Hepatocyte (in vitro differentiated cells): ENCODE measurements around the gene ISY1. TPM values are rescaled to one million over a fixed set of nuclear protein-coding genes. Genes with fewer than 3 reads are reported as not detected.
"Not testable (repeated sequence)": the region's sequence is repeated elsewhere in the genome, so short reads cannot be mapped to it uniquely, and the experiment has no call there.

Source experiments
- DNase-seq: peaks from one replicate; pipeline ENCODE4 v3.0.0-alpha.2; 2016; ENCODE audit warnings: low spot score
- H2AFZ ChIP-seq: fragments of 200-600 bp; sonication (generic); 2 replicates; pipeline ENCODE4 v1.6.0; 2016; ENCODE audit warnings: antibody characterized with exemption, mild to moderate bottlenecking
- H3K27ac ChIP-seq: fragments of 200-600 bp; sonication (generic); 2 replicates; pipeline ENCODE4 v1.5.1; 2016; ENCODE audit warnings: mild to moderate bottlenecking
- H3K27me3 ChIP-seq: fragments of 200-600 bp; sonication (generic); 2 replicates; pipeline ENCODE4 v1.6.1; 2016
- H3K36me3 ChIP-seq: fragments of 200-600 bp; sonication (generic); replicated peaks from 2 replicates; pipeline ENCODE4 v1.5.1; 2016; ENCODE audit warnings: low read depth; ENCODE audit not compliant: insufficient read depth
- H3K4me1 ChIP-seq: fragments of 200-600 bp; sonication (generic); 2 replicates; pipeline ENCODE4 v1.5.1; 2016; ENCODE audit warnings: mild to moderate bottlenecking, moderate library complexity; ENCODE audit not compliant: insufficient read depth
- H3K4me2 ChIP-seq: fragments of 200-600 bp; sonication (generic); 2 replicates; pipeline ENCODE4 v1.6.0; 2016
- H3K4me3 ChIP-seq: fragments of 200-600 bp; sonication (generic); 2 replicates; pipeline ENCODE4 v1.5.1; 2016; ENCODE audit warnings: mild to moderate bottlenecking
- H3K79me2 ChIP-seq: fragments of 200-600 bp; sonication (generic); 2 replicates; pipeline ENCODE4 v1.6.0; 2017; ENCODE audit warnings: mild to moderate bottlenecking
- H3K9me2 ChIP-seq: fragments of 200-600 bp; sonication (generic); replicated peaks from 2 replicates; pipeline ENCODE4 v1.6.0; 2017; ENCODE audit warnings: mild to moderate bottlenecking; ENCODE audit not compliant: insufficient read depth
- H3K9me3 ChIP-seq: fragments of 200-600 bp; sonication (generic); 2 replicates; pipeline ENCODE4 v1.5.1; 2016; ENCODE audit warnings: low read depth, mild to moderate bottlenecking
- H4K20me1 ChIP-seq: fragments of 200-600 bp; sonication (generic); 2 replicates; pipeline ENCODE4 v1.6.0; 2016; ENCODE audit warnings: mild to moderate bottlenecking; ENCODE audit not compliant: insufficient read depth, poor library complexity, severe bottlenecking
- EZH2 ChIP-seq: fragments of 200-600 bp; sonication (generic); IDR thresholded peaks from 2 replicates; pipeline ENCODE4 v1.6.1; 2016; ENCODE audit warnings: antibody characterized with exemption, mild to moderate bottlenecking, borderline replicate concordance
- EZH2phosphoT487 ChIP-seq: fragments of 200-600 bp; sonication (generic); IDR thresholded peaks from one replicate; pipeline ENCODE4 v1.6.1; 2018; ENCODE audit warnings: antibody characterized with exemption, mild to moderate bottlenecking, low read depth, moderate library complexity; ENCODE audit not compliant: unreplicated experiment, severe bottlenecking
- WGBS: methylation state at CpG from one replicate; pipeline ENCODE4 v1.1.6; 2016; ENCODE audit warnings: low lambda C conversion rate; ENCODE audit errors: missing lambda C conversion rate; 5-methylcytosine and 5-hydroxymethylcytosine counted together
- polyA plus RNA-seq: library from polyadenylated mRNA; unstranded; fragments of >200 nt; fragmentation: Nextera tagmentation; extraction: Ambion mirVana; gene quantifications from 2 replicates; pipeline ENCODE4 v1.2.1, GENCODE V29; 2016
- total RNA-seq: library from RNA; depleted of rRNA; stranded (reverse); fragments of >200 nt; gene quantifications from 2 replicates; pipeline ENCODE4 v1.2.3, GENCODE V29; 2014
- TF ChIP-seq, protein P1 (sequence below): fragments of 200-600 bp; sonication (generic); IDR thresholded peaks from 2 replicates; pipeline ENCODE4 v1.5.1; 2016; ENCODE audit warnings: antibody characterized with exemption, mild to moderate bottlenecking; ENCODE audit not compliant: poor library complexity

Gene ISY1
- total and polyA plus RNA-seq, 2 experiments from 2014 or later, result 20.1 to 35.8 TPM

GRCh38 chr3:129112308-129113052, 48.4 kb downstream of the ISY1 start:
- no peak overlapping the region for H3K4me3 ChIP-seq
- no peaks in the 10 kb centered on the region for H3K27me3 ChIP-seq
- no peak overlapping the region for H3K27ac ChIP-seq
- 88% methylated on average over 3 of the region's 3 CpGs for WGBS
- TF ChIP-seq EZH2 (no peak), EZH2phosphoT487 (no peak)
- TF ChIP-seq, protein P1, sequence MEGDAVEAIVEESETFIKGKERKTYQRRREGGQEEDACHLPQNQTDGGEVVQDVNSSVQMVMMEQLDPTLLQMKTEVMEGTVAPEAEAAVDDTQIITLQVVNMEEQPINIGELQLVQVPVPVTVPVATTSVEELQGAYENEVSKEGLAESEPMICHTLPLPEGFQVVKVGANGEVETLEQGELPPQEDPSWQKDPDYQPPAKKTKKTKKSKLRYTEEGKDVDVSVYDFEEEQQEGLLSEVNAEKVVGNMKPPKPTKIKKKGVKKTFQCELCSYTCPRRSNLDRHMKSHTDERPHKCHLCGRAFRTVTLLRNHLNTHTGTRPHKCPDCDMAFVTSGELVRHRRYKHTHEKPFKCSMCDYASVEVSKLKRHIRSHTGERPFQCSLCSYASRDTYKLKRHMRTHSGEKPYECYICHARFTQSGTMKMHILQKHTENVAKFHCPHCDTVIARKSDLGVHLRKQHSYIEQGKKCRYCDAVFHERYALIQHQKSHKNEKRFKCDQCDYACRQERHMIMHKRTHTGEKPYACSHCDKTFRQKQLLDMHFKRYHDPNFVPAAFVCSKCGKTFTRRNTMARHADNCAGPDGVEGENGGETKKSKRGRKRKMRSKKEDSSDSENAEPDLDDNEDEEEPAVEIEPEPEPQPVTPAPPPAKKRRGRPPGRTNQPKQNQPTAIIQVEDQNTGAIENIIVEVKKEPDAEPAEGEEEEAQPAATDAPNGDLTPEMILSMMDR, result no peak
- no peaks in the 10 kb centered on the region for H3K9me3 ChIP-seq
- no peak overlapping the region for H3K4me2 ChIP-seq
- peaks cover 91% of the 10 kb centered on the region for H3K79me2 ChIP-seq
- DNase-seq, result no peak
- H3K4me1 ChIP-seq, result peaks cover 8% of the 10 kb centered on the region
- H3K36me3 ChIP-seq, result no peaks in the 10 kb centered on the region
- no peak overlapping the region for H2AFZ ChIP-seq
- no peaks in the 10 kb centered on the region for H3K9me2 ChIP-seq
- peaks cover 38% of the 10 kb centered on the region for H4K20me1 ChIP-seq

DNA sequence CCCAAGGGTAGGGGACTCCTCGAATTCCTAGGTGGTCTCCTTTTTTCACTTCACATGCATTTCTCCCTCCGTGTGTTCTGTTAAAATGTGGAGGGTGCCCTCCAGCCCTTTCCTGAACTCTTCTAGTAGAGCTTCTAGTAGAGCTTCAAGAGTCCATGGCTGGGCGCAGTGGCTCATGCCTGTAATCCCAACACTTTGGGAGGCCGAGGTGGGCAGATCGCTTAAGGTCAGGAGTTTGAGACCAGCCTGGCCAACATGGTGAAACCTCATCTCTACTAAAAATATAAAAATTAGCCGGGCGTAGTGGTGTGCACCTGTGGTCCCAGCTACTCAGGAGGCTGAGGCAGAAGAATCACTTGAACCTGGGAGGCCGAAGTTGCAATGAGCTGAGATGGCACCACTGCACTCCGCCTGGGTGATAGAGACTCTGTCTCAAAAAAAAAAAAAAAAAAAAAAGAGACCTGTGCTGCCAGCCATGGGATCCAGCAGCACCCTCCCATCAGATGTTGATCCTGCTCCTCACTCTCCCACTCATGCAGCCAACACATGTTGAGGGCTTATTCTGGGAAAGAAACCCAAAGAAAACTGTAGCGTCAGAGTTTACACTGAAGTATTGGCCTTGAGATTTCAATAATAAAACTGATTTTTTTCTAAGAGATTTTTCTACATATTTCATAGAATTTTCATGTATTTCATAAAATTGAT, 49.6 kb downstream of the ISY1 start:
- Histone ChIP-seq H3K79me2 (peaks cover 81% of the 10 kb centered on the region), H4K20me1 (peaks cover 34% of the 10 kb centered on the region)
- WGBS, result 96% methylated on average over 10 of the region's 10 CpGs
- H3K4me2 ChIP-seq, H2AFZ ChIP-seq, H3K27me3 ChIP-seq, H3K27ac ChIP-seq, H3K4me3 ChIP-seq, H3K36me3 ChIP-seq, H3K9me2 ChIP-seq, H3K4me1 ChIP-seq, DNase-seq, H3K9me3 ChIP-seq: not testable (repeated sequence)

- H4K20me1 ChIP-seq, result peaks cover 37% of the 10 kb centered on the region
- TF ChIP-seq EZH2phosphoT487 (no peak), EZH2 (no peak)
- TF ChIP-seq, protein P1, result no peak
- H3K4me3 ChIP-seq, result no peak overlapping the region
- H3K79me2 ChIP-seq, result peaks cover 80% of the 10 kb centered on the region
- WGBS, result 91% methylated on average over 8 of the region's 8 CpGs
- no peak overlapping the region for H2AFZ ChIP-seq
- no peak overlapping the region for H3K4me2 ChIP-seq
- no peaks in the 10 kb centered on the region for H3K36me3 ChIP-seq
- H3K9me3 ChIP-seq, result no peaks in the 10 kb centered on the region
- no peak for DNase-seq
- H3K27me3 ChIP-seq, result no peaks in the 10 kb centered on the region
- H3K27ac ChIP-seq, result no peak overlapping the region
- no peaks in the 10 kb centered on the region for H3K4me1 ChIP-seq
- no peaks in the 10 kb centered on the region for H3K9me2 ChIP-seq
Measured at GRCh38 chr3:129107793-129108192, 53.1 kb downstream of the ISY1 start.

DNA sequence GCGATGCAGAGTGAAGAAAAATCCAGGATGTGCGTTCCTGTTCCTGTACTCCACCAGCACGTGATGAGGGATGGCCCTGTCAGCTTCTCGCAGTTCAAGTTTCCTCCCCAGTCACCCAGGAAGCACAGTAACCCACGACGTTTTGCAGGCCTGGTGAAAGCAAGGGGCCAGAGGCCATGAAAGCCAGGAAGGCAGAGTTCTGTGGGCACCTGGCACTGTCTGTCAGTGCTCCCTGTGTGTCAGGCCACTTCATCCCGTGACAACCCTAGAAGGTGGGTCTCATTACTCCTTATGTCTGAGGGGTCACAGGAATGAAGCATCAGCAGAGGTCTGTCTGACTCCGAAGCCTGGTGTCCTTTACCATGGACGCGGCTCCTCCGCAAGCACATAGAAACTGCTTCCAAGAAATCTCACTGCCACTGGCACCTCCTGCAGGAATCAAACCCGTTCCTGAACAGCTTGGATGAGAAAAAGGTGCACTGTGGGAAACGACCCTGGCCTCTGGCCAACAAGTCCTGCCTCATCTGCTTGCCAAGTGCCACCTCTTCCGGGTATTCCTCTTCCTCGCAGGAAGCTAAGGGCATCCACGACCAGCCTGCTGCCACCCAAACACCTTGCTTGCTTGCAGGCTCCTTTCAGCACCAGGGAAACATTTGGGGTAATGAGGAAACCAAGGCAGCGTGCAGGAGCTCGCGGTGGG, 53.8 kb downstream of the ISY1 start:
- H3K4me2 ChIP-seq, result no peak overlapping the region
- no peak overlapping the region for H2AFZ ChIP-seq
- no peaks in the 10 kb centered on the region for H3K27me3 ChIP-seq
- DNase-seq, result no peak
- H3K79me2 ChIP-seq, result peaks cover 75% of the 10 kb centered on the region
- no peaks in the 10 kb centered on the region for H3K9me2 ChIP-seq
- H3K4me3 ChIP-seq, result no peak overlapping the region
- no peaks in the 10 kb centered on the region for H3K9me3 ChIP-seq
- peaks cover 37% of the 10 kb centered on the region for H4K20me1 ChIP-seq
- no peaks in the 10 kb centered on the region for H3K4me1 ChIP-seq
- H3K36me3 ChIP-seq, result no peaks in the 10 kb centered on the region
- WGBS, result 90% methylated on average over 19 of the region's 19 CpGs
- H3K27ac ChIP-seq, result no peak overlapping the region
- TF ChIP-seq EZH2phosphoT487 (no peak), EZH2 (no peak)
- TF ChIP-seq, protein P1, result no peak
